Measurements from ENCODE around the gene GALNT6. TPM values are rescaled to one million over a fixed set of nuclear protein-coding genes. Genes with fewer than 3 reads are reported as not detected.

Gene GALNT6
- total and polyA plus RNA-seq, 2 donors (not counting 3 experiments of a cell fraction or from before 2014, with no cell fraction given): 18.7 to 39.2 TPM

DNA sequence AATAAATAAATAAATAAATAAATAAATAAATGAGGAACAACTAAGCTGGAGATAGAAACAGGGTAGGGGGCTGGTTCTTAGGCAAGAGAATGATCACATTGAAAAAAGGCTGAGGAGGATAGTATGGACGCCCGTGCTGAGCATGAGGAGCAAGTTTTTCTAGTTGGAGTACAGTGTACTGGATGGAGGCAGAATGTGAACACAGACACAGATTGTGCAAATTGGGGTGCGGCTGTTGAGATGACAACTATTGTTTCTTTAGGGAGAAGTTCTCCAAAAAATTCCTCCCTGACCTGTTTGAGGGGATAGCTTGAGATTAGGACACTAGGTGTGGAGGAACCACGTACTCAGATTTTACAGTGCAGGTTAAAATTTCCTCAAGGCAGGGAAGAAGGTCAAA is 66.3 kb downstream of the GALNT6 start:
- Histone ChIP-seq H3K4me1 (ENCODE audit: control insufficient read depth, extremely low read depth, insufficient read depth, low read length) (no peaks in the 10 kb centered on the region), H3K79me2 (ENCODE audit: control insufficient read depth, insufficient read depth, low read length) (no peaks in the 10 kb centered on the region), H3K27ac (ENCODE audit: insufficient read depth, low read depth, low read length) (no peak overlapping the region), H3K27me3 (ENCODE audit: control insufficient read depth in 2 of 2, insufficient read depth in 2 of 2, low read length in 2 of 2) (peaks cover 0 to 2% of the 10 kb centered on the region in 2 experiments), H2AFZ (ENCODE audit: low read depth, low read length) (no peak overlapping the region), H3K4me2 (ENCODE audit: insufficient read depth, low read length) (no peak overlapping the region), H3K36me3 (ENCODE audit: control insufficient read depth in 2 of 2, extremely low read depth in 1 of 2, insufficient read depth in 2 of 2, low read length in 2 of 2) (no peaks in the 10 kb centered on the region), H3K4me3 (replicated peaks in 1 of 3; ENCODE audit: insufficient read depth in 1 of 3, low read depth in 1 of 3, low read length in 3 of 3) (no peak overlapping the region), H3K9me1 (replicated peaks; ENCODE audit: control insufficient read depth, extremely low read depth, insufficient read depth, low read length) (no peaks in the 10 kb centered on the region), H3K9ac (replicated peaks; ENCODE audit: extremely low read depth, insufficient read depth, low read length) (no peak overlapping the region), H3K9me3 (replicated peaks; ENCODE audit: control insufficient read depth, insufficient read depth, low read length) (no peaks in the 10 kb centered on the region), H4K20me1 (replicated peaks; ENCODE audit: control insufficient read depth, extremely low read depth, insufficient read depth, low read length) (no peaks in the 10 kb centered on the region)
- BruUV-seq (replicated peaks): no TSS peak
- intact Hi-C loops (cut with micrococcal nuclease) (no loop called here), dilution Hi-C loops (cut with MboI; ENCODE audit: extremely low pct_ligation_motif_present, low sequenced_read_pairs) (no loop called here)
- FAIRE-seq: no peak
- CTCF ChIA-PET: interaction anchor here (1.1 kb wide), 1 partner anchor 16 kb away, joined by 3 read pairs; no protein-coding TSS in a partner anchor
- TF ChIP-seq, protein P1, sequence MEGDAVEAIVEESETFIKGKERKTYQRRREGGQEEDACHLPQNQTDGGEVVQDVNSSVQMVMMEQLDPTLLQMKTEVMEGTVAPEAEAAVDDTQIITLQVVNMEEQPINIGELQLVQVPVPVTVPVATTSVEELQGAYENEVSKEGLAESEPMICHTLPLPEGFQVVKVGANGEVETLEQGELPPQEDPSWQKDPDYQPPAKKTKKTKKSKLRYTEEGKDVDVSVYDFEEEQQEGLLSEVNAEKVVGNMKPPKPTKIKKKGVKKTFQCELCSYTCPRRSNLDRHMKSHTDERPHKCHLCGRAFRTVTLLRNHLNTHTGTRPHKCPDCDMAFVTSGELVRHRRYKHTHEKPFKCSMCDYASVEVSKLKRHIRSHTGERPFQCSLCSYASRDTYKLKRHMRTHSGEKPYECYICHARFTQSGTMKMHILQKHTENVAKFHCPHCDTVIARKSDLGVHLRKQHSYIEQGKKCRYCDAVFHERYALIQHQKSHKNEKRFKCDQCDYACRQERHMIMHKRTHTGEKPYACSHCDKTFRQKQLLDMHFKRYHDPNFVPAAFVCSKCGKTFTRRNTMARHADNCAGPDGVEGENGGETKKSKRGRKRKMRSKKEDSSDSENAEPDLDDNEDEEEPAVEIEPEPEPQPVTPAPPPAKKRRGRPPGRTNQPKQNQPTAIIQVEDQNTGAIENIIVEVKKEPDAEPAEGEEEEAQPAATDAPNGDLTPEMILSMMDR (IDR thresholded peaks at IDR 0.05; ENCODE audit: extremely low read depth in 1 of 2, insufficient read depth in 1 of 2, low read depth in 1 of 2, low read length in 2 of 2): no peak
- TF ChIP-seq JUN (IDR thresholded peaks at IDR 0.05; ENCODE audit: borderline replicate concordance, insufficient read depth, insufficient read length, low read depth): no peak
- no peak for TF ChIP-seq POLR2A (IDR thresholded peaks at IDR 0.05; ENCODE audit: low read depth, low read length)
- POLR2A ChIA-PET: no interaction called here
- DNase-seq (ENCODE audit: low read depth, low spot score): no peak

- FAIRE-seq (no peak), DNase-seq (ENCODE audit: low read depth, low spot score) (no peak)
- no peak within 1 kb of the TSS for H3K4me2 ChIP-seq (ENCODE audit: insufficient read depth, low read length)
- TF ChIP-seq JUN (IDR thresholded peaks at IDR 0.05; ENCODE audit: borderline replicate concordance, insufficient read depth, insufficient read length, low read depth) (no peak), POLR2AphosphoS5 (IDR thresholded peaks at IDR 0.05; ENCODE audit: insufficient read depth, low read depth, low read length) (no peak), MYC (IDR thresholded peaks at IDR 0.05; ENCODE audit: low read depth, low read length) (no peak)
- TF ChIP-seq, protein P1 (IDR thresholded peaks at IDR 0.05; ENCODE audit: extremely low read depth in 1 of 2, insufficient read depth in 1 of 2, low read depth in 1 of 2, low read length in 2 of 2): no peak
- no TSS peak for BruUV-seq (replicated peaks)
- no peaks in the 10 kb centered on the region for H3K79me2 ChIP-seq (ENCODE audit: control insufficient read depth, insufficient read depth, low read length)
- H3K27me3 ChIP-seq (ENCODE audit: control insufficient read depth in 2 of 2, insufficient read depth in 2 of 2, low read length in 2 of 2): peaks cover 0 to 2% of the 10 kb centered on the region in 2 experiments
- no peaks in the 10 kb centered on the region for H3K9me3 ChIP-seq (replicated peaks; ENCODE audit: control insufficient read depth, insufficient read depth, low read length)
- ChIA-PET CTCF (interaction anchor here (1.1 kb wide), 1 partner anchor 17 kb away, joined by 3 read pairs; no protein-coding TSS in a partner anchor), POLR2A (no interaction called here)
- dilution Hi-C loops (cut with MboI; ENCODE audit: extremely low pct_ligation_motif_present, low sequenced_read_pairs): no loop called here
- no peak within 1 kb of the TSS for H3K4me3 ChIP-seq (replicated peaks in 1 of 3; ENCODE audit: insufficient read depth in 1 of 3, low read depth in 1 of 3, low read length in 3 of 3)
- H3K36me3 ChIP-seq (ENCODE audit: control insufficient read depth in 2 of 2, extremely low read depth in 1 of 2, insufficient read depth in 2 of 2, low read length in 2 of 2): no peaks in the 10 kb centered on the region
- H3K27ac ChIP-seq (ENCODE audit: insufficient read depth, low read depth, low read length): no peak within 1 kb of the TSS
- H3K9ac ChIP-seq (replicated peaks; ENCODE audit: extremely low read depth, insufficient read depth, low read length): no peak within 1 kb of the TSS
- intact Hi-C loops (cut with micrococcal nuclease): no loop called here
- H4K20me1 ChIP-seq (replicated peaks; ENCODE audit: control insufficient read depth, extremely low read depth, insufficient read depth, low read length): no peaks in the 10 kb centered on the region
- H2AFZ ChIP-seq (ENCODE audit: low read depth, low read length): no peak within 1 kb of the TSS
- H3K4me1 ChIP-seq (ENCODE audit: control insufficient read depth, extremely low read depth, insufficient read depth, low read length): no peaks in the 10 kb centered on the region
- no peaks in the 10 kb centered on the region for H3K9me1 ChIP-seq (replicated peaks; ENCODE audit: control insufficient read depth, extremely low read depth, insufficient read depth, low read length)
These were observed 67.0 kb downstream of the GALNT6 start, which contains the start of gene BIN2 for GRCh38 chr12:51323966-51324895. Gene BIN2 (minus strand): TSS chr12:51324174. CDS start chr12:51324102, 72 bp downstream.
